ENCODE results near the gene IFNA13.

The IFNA13 gene

GRCh38 chr9:21413151-21413550, 45.3 kb upstream of the IFNA13 start:
- H3K4me1 ChIP-seq (ENCODE audit: insufficient read depth, poor library complexity, severe bottlenecking), result no peaks in the 10 kb centered on the region
- ATAC-seq (ENCODE audit: low read depth), result no peak
- no peaks in the 10 kb centered on the region for H3K36me3 ChIP-seq (ENCODE audit: low read depth)

DNA sequence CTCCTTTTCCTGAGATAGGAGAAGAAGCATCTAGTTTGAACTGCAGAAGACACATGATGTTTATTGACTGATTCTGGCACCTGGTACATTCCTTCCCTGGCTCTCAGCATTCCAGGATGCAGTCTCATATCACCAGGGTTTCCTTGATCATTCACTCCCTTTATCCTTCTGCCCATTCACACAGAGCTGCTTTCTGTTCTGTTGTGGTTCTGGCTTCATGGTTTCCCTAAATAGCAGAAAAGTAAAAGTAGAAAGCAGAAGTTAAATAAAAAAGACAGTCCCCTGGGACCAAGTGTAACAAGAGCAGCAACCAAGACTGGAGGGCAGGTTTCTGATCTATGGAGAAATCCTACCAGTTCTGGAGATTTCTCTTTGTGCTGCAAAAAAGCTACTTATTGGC, 44.2 kb upstream of the IFNA13 start:
- ATAC-seq (ENCODE audit: low read depth), result no peak
- H3K4me3 ChIP-seq (ENCODE audit: severe bottlenecking), result no peak overlapping the region
- DNase-seq (ENCODE audit: low spot score), result no peak
- TF ChIP-seq, protein P1, sequence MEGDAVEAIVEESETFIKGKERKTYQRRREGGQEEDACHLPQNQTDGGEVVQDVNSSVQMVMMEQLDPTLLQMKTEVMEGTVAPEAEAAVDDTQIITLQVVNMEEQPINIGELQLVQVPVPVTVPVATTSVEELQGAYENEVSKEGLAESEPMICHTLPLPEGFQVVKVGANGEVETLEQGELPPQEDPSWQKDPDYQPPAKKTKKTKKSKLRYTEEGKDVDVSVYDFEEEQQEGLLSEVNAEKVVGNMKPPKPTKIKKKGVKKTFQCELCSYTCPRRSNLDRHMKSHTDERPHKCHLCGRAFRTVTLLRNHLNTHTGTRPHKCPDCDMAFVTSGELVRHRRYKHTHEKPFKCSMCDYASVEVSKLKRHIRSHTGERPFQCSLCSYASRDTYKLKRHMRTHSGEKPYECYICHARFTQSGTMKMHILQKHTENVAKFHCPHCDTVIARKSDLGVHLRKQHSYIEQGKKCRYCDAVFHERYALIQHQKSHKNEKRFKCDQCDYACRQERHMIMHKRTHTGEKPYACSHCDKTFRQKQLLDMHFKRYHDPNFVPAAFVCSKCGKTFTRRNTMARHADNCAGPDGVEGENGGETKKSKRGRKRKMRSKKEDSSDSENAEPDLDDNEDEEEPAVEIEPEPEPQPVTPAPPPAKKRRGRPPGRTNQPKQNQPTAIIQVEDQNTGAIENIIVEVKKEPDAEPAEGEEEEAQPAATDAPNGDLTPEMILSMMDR (IDR thresholded peaks at IDR 0.05; ENCODE audit: poor library complexity, severe bottlenecking), result no peak
- no peaks in the 10 kb centered on the region for H3K4me1 ChIP-seq (ENCODE audit: insufficient read depth, poor library complexity, severe bottlenecking)
- H3K27ac ChIP-seq (ENCODE audit: poor library complexity, severe bottlenecking), result no peak overlapping the region
- no peaks in the 10 kb centered on the region for H3K9me3 ChIP-seq (ENCODE audit: severe bottlenecking)
- H3K36me3 ChIP-seq (ENCODE audit: low read depth), result no peaks in the 10 kb centered on the region
- peaks cover 12% of the 10 kb centered on the region for H3K27me3 ChIP-seq (ENCODE audit: insufficient read depth, poor library complexity, severe bottlenecking)

More at GRCh38 chr9:21413151-21413550, 45.3 kb upstream of the IFNA13 start:
- Histone ChIP-seq H3K4me3 (ENCODE audit: severe bottlenecking) (no peak overlapping the region), H3K9me3 (ENCODE audit: severe bottlenecking) (no peaks in the 10 kb centered on the region), H3K27me3 (ENCODE audit: insufficient read depth, poor library complexity, severe bottlenecking) (peaks cover 12% of the 10 kb centered on the region), H3K27ac (ENCODE audit: poor library complexity, severe bottlenecking) (no peak overlapping the region)
- DNase-seq (ENCODE audit: low spot score), result no peak
- TF ChIP-seq, protein P1 (IDR thresholded peaks at IDR 0.05; ENCODE audit: poor library complexity, severe bottlenecking), result peak; percentile 5

DNA sequence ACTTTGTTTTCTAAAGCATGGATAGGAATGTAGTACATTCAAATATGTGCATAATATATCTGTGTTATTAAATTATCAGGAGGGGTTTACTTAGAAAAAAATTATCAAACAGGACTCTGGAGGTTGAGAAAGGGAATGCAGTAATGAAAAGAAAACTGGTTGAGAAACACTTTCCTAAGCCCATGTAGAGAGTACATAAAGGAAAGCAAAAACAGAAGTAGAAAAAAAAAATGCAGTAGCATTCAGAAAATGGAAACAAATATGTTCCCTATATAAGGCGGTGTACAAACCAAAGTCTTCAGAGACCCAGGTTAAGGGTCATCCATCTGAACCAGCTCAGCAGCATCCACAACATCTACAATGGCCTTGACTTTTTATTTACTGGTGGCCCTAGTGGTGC, 41.0 kb upstream of the IFNA13 start, which contains the start of gene IFNA8:
TSS of gene IFNA8 (plus strand) at position 301 of the 400 bp plus-strand sequence. CDS start at position 361, 60 bp downstream.
- TF ChIP-seq, protein P1 (IDR thresholded peaks at IDR 0.05; ENCODE audit: poor library complexity, severe bottlenecking), result no peak
- no peak for ATAC-seq (ENCODE audit: low read depth)

DNA sequence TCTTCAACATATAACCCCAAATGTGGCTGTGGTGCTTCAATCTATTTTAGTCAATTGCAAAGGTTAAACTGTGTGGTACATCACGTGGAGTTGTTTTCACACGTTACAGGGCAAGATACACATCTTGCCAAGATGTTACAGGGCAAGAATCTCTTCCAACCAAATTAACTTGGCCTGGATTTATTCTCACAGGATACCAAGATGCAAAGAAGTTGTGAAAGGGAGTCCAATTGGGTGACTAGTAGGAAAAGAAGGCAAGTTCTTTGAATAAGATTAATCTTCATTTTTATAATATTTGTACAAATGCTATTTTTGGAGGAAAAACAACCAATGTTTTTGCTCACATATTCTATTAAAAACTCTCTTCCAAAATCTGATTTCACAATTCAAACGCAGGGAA, 36.3 kb upstream of the IFNA13 start:
- Histone ChIP-seq H3K9me3 (ENCODE audit: severe bottlenecking) (no peaks in the 10 kb centered on the region), H3K4me1 (ENCODE audit: insufficient read depth, poor library complexity, severe bottlenecking) (no peaks in the 10 kb centered on the region), H3K27ac (ENCODE audit: poor library complexity, severe bottlenecking) (no peak overlapping the region), H3K27me3 (ENCODE audit: insufficient read depth, poor library complexity, severe bottlenecking) (peaks cover 35% of the 10 kb centered on the region), H3K4me3 (ENCODE audit: severe bottlenecking) (no peak overlapping the region), H3K36me3 (ENCODE audit: low read depth) (no peaks in the 10 kb centered on the region)
- ATAC-seq (ENCODE audit: low read depth), result no peak
- DNase-seq (ENCODE audit: low spot score), result no peak
- TF ChIP-seq, protein P1 (IDR thresholded peaks at IDR 0.05; ENCODE audit: poor library complexity, severe bottlenecking), result no peak

More for the DNA sequence above, 41.0 kb upstream of the IFNA13 start, which contains the start of gene IFNA8:
- H3K9me3 ChIP-seq (ENCODE audit: severe bottlenecking), result no peaks in the 10 kb centered on the region
- no peaks in the 10 kb centered on the region for H3K36me3 ChIP-seq (ENCODE audit: low read depth)
- peaks cover 21% of the 10 kb centered on the region for H3K27me3 ChIP-seq (ENCODE audit: insufficient read depth, poor library complexity, severe bottlenecking)
- DNase-seq (ENCODE audit: low spot score), result no peak
- H3K4me1 ChIP-seq (ENCODE audit: insufficient read depth, poor library complexity, severe bottlenecking), result no peaks in the 10 kb centered on the region
- H3K27ac ChIP-seq (ENCODE audit: poor library complexity, severe bottlenecking), result no peak within 1 kb of the TSS
- no peak within 1 kb of the TSS for H3K4me3 ChIP-seq (ENCODE audit: severe bottlenecking)

DNA sequence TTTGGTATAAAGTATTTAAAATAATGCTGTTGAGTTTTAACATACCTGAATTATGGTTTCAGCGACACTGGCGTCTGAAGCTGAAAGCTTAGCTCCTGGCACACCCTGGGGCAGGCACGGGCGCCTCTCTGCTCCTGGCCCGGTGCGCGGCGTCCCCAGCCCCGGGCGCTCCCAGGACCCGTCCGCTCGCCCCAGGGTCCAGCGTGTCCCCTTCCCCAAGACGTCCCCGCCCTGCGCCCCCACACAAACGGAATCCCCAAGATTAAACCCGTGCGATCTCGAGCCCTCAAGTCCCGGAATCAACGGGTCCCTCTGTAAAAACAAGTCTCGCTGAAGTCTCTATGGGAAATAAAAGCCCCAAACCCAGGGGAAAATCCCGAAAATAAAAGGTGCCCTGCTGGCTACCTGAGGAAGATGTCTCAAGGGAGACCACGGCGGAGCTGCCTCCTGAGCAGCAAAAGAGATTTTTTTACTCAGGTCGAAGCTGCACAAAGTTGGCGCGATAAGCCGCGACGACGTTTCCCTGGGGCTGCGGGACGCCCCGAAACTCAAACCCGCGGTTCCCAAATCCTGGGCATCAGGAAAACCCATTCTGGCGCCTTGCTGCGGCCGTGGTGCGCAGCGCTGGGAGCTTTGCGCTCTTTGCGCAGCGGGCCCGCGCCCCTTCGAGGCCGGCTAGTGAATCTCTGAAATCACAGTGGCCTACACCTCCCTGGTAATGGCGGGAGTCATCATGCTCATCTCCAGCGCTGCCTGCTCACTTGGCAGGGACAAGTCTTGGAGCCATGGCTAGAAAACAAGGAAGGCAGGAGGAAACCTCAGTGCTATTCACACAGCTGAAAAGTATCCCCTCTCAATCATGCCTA, 34.8 kb upstream of the IFNA13 start:
- Histone ChIP-seq H3K27me3 (ENCODE audit: insufficient read depth, poor library complexity, severe bottlenecking) (peaks cover 41% of the 10 kb centered on the region), H3K4me3 (ENCODE audit: severe bottlenecking) (peak overlapping the region; percentile 19), H3K9me3 (ENCODE audit: severe bottlenecking) (no peaks in the 10 kb centered on the region), H3K4me1 (ENCODE audit: insufficient read depth, poor library complexity, severe bottlenecking) (no peaks in the 10 kb centered on the region), H3K27ac (ENCODE audit: poor library complexity, severe bottlenecking) (no peak overlapping the region), H3K36me3 (ENCODE audit: low read depth) (no peaks in the 10 kb centered on the region)
- TF ChIP-seq, protein P1 (IDR thresholded peaks at IDR 0.05; ENCODE audit: poor library complexity, severe bottlenecking), result peak; percentile 23
- no peak for DNase-seq (ENCODE audit: low spot score)
- ATAC-seq (ENCODE audit: low read depth), result peak; percentile 83
